SK-N-DZ (cell line): ENCODE data around the gene CANT1.
"Not testable (repeated sequence)": the region's sequence is repeated elsewhere in the genome, so short reads cannot be mapped to it uniquely, and the experiment has no call there.

Experiments used
- DNase-seq: peaks from one replicate; pipeline ENCODE4 v3.0.0-alpha.2; 2015; ENCODE audit warnings: low spot score

Gene CANT1

GRCh38 chr17:79027274-79027924, 17.8 kb upstream of the CANT1 start:
- peak; percentile 73 for DNase-seq

- DNase-seq, result no peak
These were observed 17.1 kb upstream of the CANT1 start for GRCh38 chr17:79026376-79027273.

GRCh38 chr17:79024901-79025737, 15.6 kb upstream of the CANT1 start:
- no peak for DNase-seq

GRCh38 chr17:79023886-79024771, 14.6 kb upstream of the CANT1 start, which contains the start of gene C1QTNF1:
Gene C1QTNF1, plus strand, starts transcription at chr17:79024169. Its CDS starts 19,800 bp downstream, at chr17:79043969.
- DNase-seq, result no peak

DNA sequence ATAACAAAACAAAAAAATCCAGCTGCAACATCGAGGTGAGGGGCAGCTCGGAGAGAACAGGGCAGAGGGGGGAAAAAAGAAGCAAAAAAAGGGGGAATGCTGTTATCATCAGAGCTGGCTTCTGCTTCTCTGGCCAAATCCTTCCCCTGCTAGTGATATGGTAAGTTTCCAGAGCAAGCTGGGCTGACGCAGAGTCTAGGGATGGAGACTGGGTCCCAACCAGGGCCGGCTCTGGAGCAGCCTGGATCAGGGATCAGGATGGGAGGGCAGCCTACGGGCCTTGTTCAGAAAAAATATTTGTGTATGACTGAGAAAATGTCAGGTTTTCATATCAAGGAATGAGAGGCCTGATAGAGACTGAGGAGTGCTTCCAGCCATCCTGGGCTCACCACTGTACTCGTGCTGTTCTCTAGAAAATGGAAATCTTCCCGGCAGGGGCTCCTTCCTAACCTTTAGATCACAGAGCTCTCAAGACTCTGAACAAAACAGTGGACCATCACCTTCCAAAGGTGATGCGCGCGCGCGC, 13.7 kb upstream of the CANT1 start:
- no peak for DNase-seq

GRCh38 chr17:79022507-79022991, 13.0 kb upstream of the CANT1 start:
- DNase-seq, result no peak

DNA sequence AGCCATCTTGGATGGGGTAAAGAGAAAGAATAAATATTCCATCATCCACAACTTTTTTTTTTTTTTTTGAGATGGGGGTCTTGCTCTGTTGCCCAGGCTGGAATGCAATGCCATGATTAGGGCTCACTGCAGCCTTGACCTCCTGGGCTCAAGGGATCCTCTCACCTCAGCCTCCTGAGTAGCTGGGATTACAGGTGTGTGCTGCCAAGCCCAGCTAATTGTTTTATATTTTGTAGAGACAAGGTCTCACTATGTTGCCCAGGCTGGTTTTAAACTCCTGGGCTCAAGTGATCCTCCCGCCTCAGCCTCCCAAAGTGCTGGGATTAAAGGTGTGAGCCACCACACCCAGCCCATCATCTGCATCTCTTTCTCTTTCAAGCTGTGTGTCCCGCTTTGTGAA, 12.4 kb upstream of the CANT1 start:
- DNase-seq, result not testable (repeated sequence)

DNA sequence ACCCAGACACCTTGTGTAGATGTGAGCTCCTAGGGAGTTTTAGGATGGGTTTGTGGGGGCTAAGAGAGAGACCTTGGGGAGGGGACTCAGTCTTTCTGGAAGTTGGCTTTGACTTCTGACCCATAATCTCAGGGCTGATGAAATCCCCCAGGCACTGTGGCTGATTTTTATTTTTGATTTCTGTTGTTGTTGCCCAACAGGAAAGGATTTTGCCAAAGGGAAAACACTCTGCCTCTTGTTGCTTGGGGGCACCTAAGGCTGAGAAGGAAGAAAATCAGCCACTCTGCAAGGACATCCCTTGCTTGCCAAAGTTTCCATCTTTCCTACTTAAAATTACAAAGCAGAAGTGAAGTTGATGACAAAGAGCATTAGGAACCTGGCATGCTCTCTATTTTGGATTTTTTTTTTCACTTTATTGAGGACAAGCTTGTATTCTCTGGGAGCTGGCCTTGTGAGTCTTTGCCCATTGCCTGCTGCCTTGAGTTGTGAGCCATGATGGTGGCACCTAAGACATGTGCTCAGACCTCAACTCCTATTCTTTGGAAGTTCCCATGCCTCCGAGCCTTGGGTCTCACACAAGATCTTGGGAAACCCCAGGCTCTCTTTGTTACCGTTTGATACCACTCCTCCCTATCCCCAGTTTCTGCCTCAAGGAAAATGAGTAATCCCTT, 11.2 kb upstream of the CANT1 start:
- DNase-seq, result no peak

GRCh38 chr17:79019632-79020584, 10.3 kb upstream of the CANT1 start:
- peak; percentile 56 for DNase-seq

DNA sequence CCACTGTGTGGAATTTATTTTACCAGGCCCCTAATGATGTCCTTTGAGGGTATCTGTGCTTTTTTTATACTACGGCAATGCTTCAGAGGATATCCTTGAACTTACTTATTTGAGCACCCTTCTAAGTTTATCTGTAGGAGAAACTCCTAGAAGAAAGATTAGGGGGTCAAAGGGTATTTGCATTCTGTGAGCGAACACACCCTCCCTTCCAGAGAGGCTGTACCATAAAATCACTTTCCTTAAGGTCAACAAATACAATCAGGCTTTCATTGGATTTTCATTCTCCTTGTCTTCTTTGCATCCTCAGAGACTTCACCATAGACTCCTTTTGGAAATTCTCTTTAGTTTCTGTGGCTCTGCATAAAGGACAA, 9.7 kb upstream of the CANT1 start:
- no peak for DNase-seq

DNA sequence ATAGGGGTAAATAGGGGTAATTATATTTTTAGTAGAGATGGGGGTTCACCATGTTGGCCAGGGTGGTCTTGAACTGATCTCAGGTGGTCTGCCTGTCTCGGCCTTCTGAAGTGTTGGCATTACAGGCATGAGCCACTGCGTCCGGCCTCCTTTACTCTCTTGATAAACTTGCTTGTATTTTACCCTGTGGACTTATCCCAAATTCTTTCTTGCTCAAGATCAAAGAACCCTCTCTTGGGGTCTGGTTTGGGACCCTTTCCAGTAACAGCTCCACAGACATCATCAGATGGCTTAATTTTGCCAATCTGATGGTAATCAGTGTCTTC, 8.8 kb upstream of the CANT1 start:
- no peak for DNase-seq

DNA sequence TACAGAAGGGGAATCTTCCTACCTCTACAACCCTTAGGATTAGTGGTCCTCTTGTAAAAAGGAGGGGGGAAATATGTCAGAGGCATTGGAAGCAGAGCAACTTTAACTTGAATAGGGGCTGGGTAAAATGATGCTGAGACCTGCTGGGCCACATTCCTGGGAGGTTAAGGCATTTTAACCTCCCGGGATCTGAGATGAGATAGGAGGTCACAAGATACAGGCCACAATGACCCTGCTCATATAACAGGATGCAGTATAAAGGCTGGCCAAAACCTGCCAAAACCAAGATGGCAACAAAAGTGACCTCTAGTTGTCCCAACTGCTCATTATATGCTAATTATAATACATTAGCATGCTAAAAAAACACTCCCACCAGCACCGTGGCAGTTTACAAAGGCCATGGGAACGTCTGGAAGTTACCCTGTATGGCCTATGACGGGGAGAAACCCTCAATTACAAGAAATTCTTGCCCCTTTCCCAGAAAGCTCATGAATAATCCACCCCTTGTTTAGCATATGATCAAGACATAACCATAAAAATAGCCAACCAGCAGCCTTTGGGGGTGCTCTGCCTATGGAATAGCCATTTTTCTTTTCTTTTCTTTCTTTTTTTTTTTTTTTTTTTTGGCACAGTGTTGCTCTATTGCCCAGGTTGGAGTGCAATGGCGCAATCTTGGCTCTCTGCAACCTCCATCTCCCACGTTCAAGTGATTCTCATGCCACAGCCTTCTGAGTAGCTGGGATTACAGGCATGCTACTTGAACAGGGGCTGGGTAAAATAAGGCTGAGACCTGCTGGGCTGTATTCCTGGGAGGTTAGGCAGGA, 8.2 kb upstream of the CANT1 start:
- no peak for DNase-seq

- DNase-seq, result no peak
These were observed 4.7 kb upstream of the CANT1 start for GRCh38 chr17:79014158-79014758.

DNA sequence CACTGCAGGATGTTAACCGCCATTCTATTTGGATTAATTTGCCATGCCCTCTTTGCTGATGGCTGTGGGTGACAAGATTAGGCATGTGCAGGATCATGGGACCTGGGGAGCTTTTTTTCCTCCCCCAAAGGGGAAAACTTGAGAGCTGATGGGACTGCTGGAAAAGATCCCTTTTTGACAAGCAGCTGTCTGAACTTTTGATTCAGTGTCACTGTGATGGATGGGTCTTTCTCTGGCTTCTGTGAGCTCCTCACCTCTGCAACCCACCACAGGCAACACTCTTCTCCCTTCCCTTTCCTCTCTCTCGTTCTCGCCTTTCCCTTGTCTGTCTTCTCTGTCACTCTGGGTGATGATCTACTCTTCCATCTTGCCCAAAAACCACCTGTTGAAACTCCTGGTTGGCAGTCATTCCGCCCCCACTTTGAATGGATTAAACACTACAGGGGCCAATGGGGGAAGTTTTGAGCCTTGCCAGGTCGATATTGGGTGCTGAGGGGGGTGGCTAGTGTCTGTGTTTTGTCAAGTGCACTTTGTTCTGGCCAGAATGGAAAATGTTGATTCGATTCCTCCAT, 3.1 kb upstream of the CANT1 start:
- no peak for DNase-seq

- DNase-seq, result no peak
These were observed 2.0 kb upstream of the CANT1 start for GRCh38 chr17:79011451-79012147.

DNA sequence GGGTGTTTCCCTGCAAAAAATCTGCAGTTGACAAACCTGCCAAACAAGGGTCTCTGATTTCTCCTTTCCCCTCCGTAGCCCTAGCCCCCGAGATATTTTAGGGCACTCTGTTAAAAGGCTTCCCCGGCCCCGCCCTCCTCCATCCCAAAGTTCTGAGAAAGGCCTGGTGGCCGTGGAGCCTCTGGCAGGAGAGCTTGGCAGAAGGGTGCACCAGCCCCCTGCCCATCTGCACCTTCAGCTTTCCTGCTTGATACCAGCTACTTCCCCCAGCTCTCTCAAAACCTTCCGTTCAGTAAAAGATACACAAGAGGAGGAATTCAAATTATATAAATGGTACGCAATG, 711 bp upstream of the CANT1 start:
- DNase-seq, result no peak
